Upper lobe of left lung (tissue), 6 donors: ENCODE measurements around the gene CCDC18. TPM values are rescaled to one million over a fixed set of nuclear protein-coding genes. Genes with fewer than 3 reads are reported as not detected.

Source experiments
- ATAC-seq, 2 donors: fragments of 200-7000 bp; cut with Tn5 transposase; one replicate each; pipeline ENCODE4 v1.9.1; 2022; ENCODE audit warnings: mild to moderate bottlenecking in 2 of 2, moderate library complexity in 2 of 2; ENCODE audit not compliant: low FRiP score in 2 of 2
- DNase-seq, 2 donors: peaks; one replicate each; pipeline ENCODE4 v3.0.0-alpha.2; 2019 to 2020
- H3K27ac ChIP-seq, 4 donors: fragments of 200-600 bp; sonication (generic); one replicate each; pipeline ENCODE4 v1.5.1; 2016 to 2019
- H3K27me3 ChIP-seq, 4 donors: fragments of 200-600 bp; sonication (generic); one replicate each; pipeline ENCODE4 v1.5.1; 2017 to 2019
- H3K36me3 ChIP-seq, 4 donors: fragments of 200-600 bp; sonication (generic); one replicate each; pipeline ENCODE4 v1.5.1; 2016 to 2019
- H3K4me1 ChIP-seq, 4 donors: fragments of 200-600 bp; sonication (generic); one replicate each; pipeline ENCODE4 v1.5.1; 2018 to 2019
- H3K4me3 ChIP-seq, 4 donors: fragments of 200-600 bp; sonication (generic); one replicate each; pipeline ENCODE4 v1.5.1; 2017 to 2019; ENCODE audit warnings: mild to moderate bottlenecking in 2 of 4, moderate library complexity in 1 of 4
- H3K9me3 ChIP-seq, 4 donors: fragments of 200-600 bp; sonication (generic); one replicate each; pipeline ENCODE4 v1.5.1; 2018 to 2019
- CTCF ChIP-seq, 6 experiments: fragments of 450-650 bp in 4 of 6; fragments of 200-600 bp in 2 of 6; sonication (generic) in 2 of 6; IDR thresholded peaks; one replicate each; pipeline ENCODE4 v1.5.1; 2016 to 2019; ENCODE audit warnings: antibody characterized with exemption in 6 of 6
- EP300 ChIP-seq, 4 donors: sonication (generic); formaldehyde crosslinking; IDR thresholded peaks; one replicate each; pipeline ENCODE4 v1.5.1; 2017; ENCODE audit warnings: antibody characterized with exemption in 4 of 4, control low read depth in 2 of 4
- POLR2A ChIP-seq, 4 donors: fragments of 450-650 bp; IDR thresholded peaks; one replicate each; pipeline ENCODE4 v1.5.1; 2016 to 2017; ENCODE audit warnings: antibody characterized with exemption in 4 of 4, mild to moderate bottlenecking in 2 of 4
- POLR2AphosphoS5 ChIP-seq, 2 donors: sonication (generic); formaldehyde crosslinking; IDR thresholded peaks; one replicate each; pipeline ENCODE4 v1.5.1; 2017; ENCODE audit warnings: antibody characterized with exemption in 2 of 2
- WGBS, 2 donors: methylation state at CpG; one replicate each; pipeline ENCODE4 v1.1.5; 2017 to 2018; 5-methylcytosine and 5-hydroxymethylcytosine counted together
- total RNA-seq, 6 donors: library from RNA; depleted of rRNA in 4 of 6; stranded (reverse); fragments of >200 nt in 4 of 6; gene quantifications; one replicate each; pipeline versions ENCODE4 v1.1.0 to v1.2.1, GENCODE V29; 2016 to 2021
- donor health status: DM: no; HTN: no; CAD: no; lungs with moderate emphysema.
- donor health status: DM: no; HTN: yes; CAD: no; lungs with severe emphysema.

Gene CCDC18
- total RNA-seq, 6 donors from 2014 or later: 4.1 to 14.1 (median 6.4) TPM

- Histone ChIP-seq H3K4me1 (peaks cover 10 to 26% (median 17%) of the 10 kb centered on the region in 4 donors), H3K36me3 (peaks cover 0 to 9% (median 0%) of the 10 kb centered on the region in 4 donors), H3K27me3 (no peaks in the 10 kb centered on the region), H3K27ac (peak within 1 kb of the TSS; percentile 95 to 100 (median 98)), H3K4me3 (peak within 1 kb of the TSS; percentile 73 to 87 (median 76)), H3K9me3 (no peaks in the 10 kb centered on the region)
- ATAC-seq (peak; percentile 98 to 100), DNase-seq (peak; percentile 98 to 99)
- 0% methylated on average over 29 to 69 of the region's 78 CpGs for WGBS, 2 donors
- TF ChIP-seq EP300 (IDR thresholded peaks at IDR 0.05) (no peak), CTCF (IDR thresholded peaks at IDR 0.05) (peak in 5 of 6 experiments; percentile 10 to 73 (median 56)), POLR2A (IDR thresholded peaks at IDR 0.05) (peak in 3 of 4 donors; percentile 96 to 98 (median 98)), POLR2AphosphoS5 (IDR thresholded peaks at IDR 0.05) (peak; percentile 82 to 92)
These were observed 420 bp upstream of the CCDC18 start, which contains the start of gene TMED5 for GRCh38 chr1:93179886-93180722. Gene TMED5, minus strand, starts transcription at chr1:93180413. Its CDS starts 171 bp downstream, at chr1:93180242.

- Histone ChIP-seq H3K27me3 (no peaks in the 10 kb centered on the region), H3K27ac (no peak overlapping the region), H3K4me3 (no peak overlapping the region), H3K9me3 (no peaks in the 10 kb centered on the region), H3K4me1 (peaks cover 0 to under 1% (median 0%) of the 10 kb centered on the region in 4 donors), H3K36me3 (no peaks in the 10 kb centered on the region)
- no peak for TF ChIP-seq EP300 (IDR thresholded peaks at IDR 0.05)
- no peak for TF ChIP-seq POLR2A (IDR thresholded peaks at IDR 0.05)
- no peak for TF ChIP-seq CTCF (IDR thresholded peaks at IDR 0.05)
- TF ChIP-seq POLR2AphosphoS5 (IDR thresholded peaks at IDR 0.05): no peak
- no peak for DNase-seq
- no peak for ATAC-seq
- WGBS, 2 donors: 55 to 66% methylated on average over 1 of the region's 1 CpG
These were observed 6.1 kb downstream of the CCDC18 start for GRCh38 chr1:93186667-93187066.

- WGBS, 2 donors: 98% methylated on average over 3 of the region's 3 CpGs
- TF ChIP-seq CTCF (IDR thresholded peaks at IDR 0.05): no peak
- no peak for TF ChIP-seq POLR2A (IDR thresholded peaks at IDR 0.05)
- TF ChIP-seq POLR2AphosphoS5 (IDR thresholded peaks at IDR 0.05): no peak
- H3K27ac ChIP-seq: no peak overlapping the region
- H3K9me3 ChIP-seq: no peaks in the 10 kb centered on the region
- no peaks in the 10 kb centered on the region for H3K36me3 ChIP-seq
- no peaks in the 10 kb centered on the region for H3K4me1 ChIP-seq
- H3K27me3 ChIP-seq: no peaks in the 10 kb centered on the region
- no peak for DNase-seq
- H3K4me3 ChIP-seq: no peak overlapping the region
- no peak for ATAC-seq
These were observed 9.9 kb downstream of the CCDC18 start for GRCh38 chr1:93190432-93190831.

- ATAC-seq (no peak), DNase-seq (no peak)
- H3K4me3 ChIP-seq: no peak overlapping the region
- peaks cover 0 to 4% (median 0%) of the 10 kb centered on the region in 4 donors for H3K36me3 ChIP-seq
- WGBS, 2 donors: 86 to 89% methylated on average over 4 of the region's 4 CpGs
- no peaks in the 10 kb centered on the region for H3K4me1 ChIP-seq
- no peaks in the 10 kb centered on the region for H3K9me3 ChIP-seq
- no peaks in the 10 kb centered on the region for H3K27me3 ChIP-seq
- H3K27ac ChIP-seq: no peak overlapping the region
- TF ChIP-seq CTCF (IDR thresholded peaks at IDR 0.05) (no peak), EP300 (IDR thresholded peaks at IDR 0.05) (no peak), POLR2AphosphoS5 (IDR thresholded peaks at IDR 0.05) (no peak), POLR2A (IDR thresholded peaks at IDR 0.05) (no peak)
These were observed 13.9 kb downstream of the CCDC18 start for GRCh38 chr1:93194231-93194990.
